HG03432 (cell line): Measurements from ENCODE around the gene POFUT1.

ENCODE experiments used
- ATAC-seq: cut with Tn5 transposase; IDR thresholded peaks from one replicate; pipeline ENCODE4 v1.9.1; 2021; ENCODE audit warnings: mild to moderate bottlenecking, moderate library complexity; ENCODE audit not compliant: unreplicated experiment

Gene POFUT1

GRCh38 chr20:32205843-32206759, 1.6 kb upstream of the POFUT1 start:
- ATAC-seq = no peak

- peak; percentile 9 for ATAC-seq
These were observed 687 bp upstream of the POFUT1 start for GRCh38 chr20:32206760-32207625.

GRCh38 chr20:32208499-32209154, 947 bp downstream of the POFUT1 start:
- no peak for ATAC-seq

GRCh38 chr20:32209850-32210605, 2.3 kb downstream of the POFUT1 start:
- ATAC-seq = no peak

- ATAC-seq = no peak
These were observed 6.2 kb downstream of the POFUT1 start for GRCh38 chr20:32213870-32214269.

GRCh38 chr20:32215147-32215546, 7.5 kb downstream of the POFUT1 start:
- ATAC-seq = no peak

GRCh38 chr20:32215729-32216128, 8.0 kb downstream of the POFUT1 start:
- ATAC-seq = no peak

GRCh38 chr20:32216179-32217142, 8.8 kb downstream of the POFUT1 start:
- no peak for ATAC-seq

- no peak for ATAC-seq
These were observed 10.6 kb downstream of the POFUT1 start for GRCh38 chr20:32218156-32218900.

- ATAC-seq = no peak
These were observed 16.8 kb downstream of the POFUT1 start for GRCh38 chr20:32224463-32224862.

GRCh38 chr20:32226391-32226790, 18.7 kb downstream of the POFUT1 start:
- no peak for ATAC-seq

- no peak for ATAC-seq
These were observed 19.6 kb downstream of the POFUT1 start for GRCh38 chr20:32227306-32227705.

GRCh38 chr20:32227744-32228688, 20.3 kb downstream of the POFUT1 start:
- ATAC-seq = no peak

- ATAC-seq = no peak
These were observed 21.6 kb downstream of the POFUT1 start for GRCh38 chr20:32229251-32229747.

GRCh38 chr20:32230707-32231106, 23.0 kb downstream of the POFUT1 start:
- no peak for ATAC-seq

- no peak for ATAC-seq
These were observed 23.6 kb downstream of the POFUT1 start for GRCh38 chr20:32231245-32231644.

- no peak for ATAC-seq
These were observed 24.2 kb downstream of the POFUT1 start for GRCh38 chr20:32231847-32232246.
